Amygdala (tissue), 56 donors: ENCODE results near the gene ADAMTS14.
A peak's percentile ranks its signal among the peaks of the same experiment; 100 is the strongest.

Experiments used
- DNase-seq, 56 donors: peaks; one replicate each; lab custom pipeline; 2025; lab: John Stamatoyannopoulos, UW

The ADAMTS14 gene

GRCh38 chr10:70688828-70689227 lies 16.5 kb downstream of the ADAMTS14 start:
- DNase-seq, result no peak

- no peak for DNase-seq
These were observed 17.4 kb downstream of the ADAMTS14 start for GRCh38 chr10:70689661-70690060.

GRCh38 chr10:70690589-70690988 lies 18.3 kb downstream of the ADAMTS14 start:
- DNase-seq, result no peak

GRCh38 chr10:70691611-70692010 lies 19.3 kb downstream of the ADAMTS14 start:
- DNase-seq, result no peak

GRCh38 chr10:70692043-70692603 lies 19.8 kb downstream of the ADAMTS14 start:
- DNase-seq, result no peak

GRCh38 chr10:70693619-70694335 lies 21.5 kb downstream of the ADAMTS14 start:
- peak in 4 of 56 donors; percentile 10 to 41 (median 16) for DNase-seq

- no peak for DNase-seq
These were observed 22.3 kb downstream of the ADAMTS14 start for GRCh38 chr10:70694418-70695141.

- DNase-seq, result no peak
These were observed 23.1 kb downstream of the ADAMTS14 start for GRCh38 chr10:70695241-70696030.

- DNase-seq, result peak in 3 of 56 donors; percentile 7 to 16 (median 10)
These were observed 25.9 kb downstream of the ADAMTS14 start for GRCh38 chr10:70698211-70698610.

- no peak for DNase-seq
These were observed 26.9 kb downstream of the ADAMTS14 start for GRCh38 chr10:70699063-70699658.

GRCh38 chr10:70699659-70700174 lies 27.4 kb downstream of the ADAMTS14 start:
- no peak for DNase-seq

GRCh38 chr10:70702190-70702763 lies 30.0 kb downstream of the ADAMTS14 start:
- no peak for DNase-seq

- no peak for DNase-seq
These were observed 31.9 kb downstream of the ADAMTS14 start for GRCh38 chr10:70704211-70704610.

GRCh38 chr10:70705121-70705861 lies 33.0 kb downstream of the ADAMTS14 start:
- no peak for DNase-seq

GRCh38 chr10:70711177-70711576 lies 38.9 kb downstream of the ADAMTS14 start:
- DNase-seq, result no peak

- DNase-seq, result no peak
These were observed 39.6 kb downstream of the ADAMTS14 start for GRCh38 chr10:70711911-70712310.

GRCh38 chr10:70714245-70714644 lies 41.9 kb downstream of the ADAMTS14 start:
- DNase-seq, result peak in 28 of 56 donors; percentile 4 to 68 (median 38)

GRCh38 chr10:70714951-70715350 lies 42.6 kb downstream of the ADAMTS14 start:
- DNase-seq, result no peak
